ENCODE data around the gene USP8.
"Not testable (repeated sequence)": the region's sequence is repeated elsewhere in the genome, so short reads cannot be mapped to it uniquely, and the experiment has no call there.

The USP8 gene

DNA sequence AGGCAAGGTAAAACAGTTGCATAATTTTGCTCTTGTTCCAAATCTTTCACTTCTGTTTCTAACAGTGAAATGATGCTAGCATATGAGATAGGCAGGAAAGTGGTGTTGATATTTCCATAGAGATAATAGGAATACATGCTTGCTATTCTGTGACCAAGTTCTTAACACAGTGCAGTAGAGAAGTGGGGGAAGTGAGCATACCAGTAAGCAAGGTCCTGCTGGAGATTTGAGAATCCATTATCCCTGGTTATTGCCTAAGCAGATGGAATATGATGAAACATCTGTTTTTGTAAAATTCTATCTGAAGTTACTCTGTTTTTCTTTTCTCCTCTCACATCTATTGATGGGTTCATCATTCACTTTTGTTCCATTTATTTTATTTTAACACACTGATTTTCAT lies 28.7 kb downstream of the USP8 start:
- DNase-seq = no peak

DNA sequence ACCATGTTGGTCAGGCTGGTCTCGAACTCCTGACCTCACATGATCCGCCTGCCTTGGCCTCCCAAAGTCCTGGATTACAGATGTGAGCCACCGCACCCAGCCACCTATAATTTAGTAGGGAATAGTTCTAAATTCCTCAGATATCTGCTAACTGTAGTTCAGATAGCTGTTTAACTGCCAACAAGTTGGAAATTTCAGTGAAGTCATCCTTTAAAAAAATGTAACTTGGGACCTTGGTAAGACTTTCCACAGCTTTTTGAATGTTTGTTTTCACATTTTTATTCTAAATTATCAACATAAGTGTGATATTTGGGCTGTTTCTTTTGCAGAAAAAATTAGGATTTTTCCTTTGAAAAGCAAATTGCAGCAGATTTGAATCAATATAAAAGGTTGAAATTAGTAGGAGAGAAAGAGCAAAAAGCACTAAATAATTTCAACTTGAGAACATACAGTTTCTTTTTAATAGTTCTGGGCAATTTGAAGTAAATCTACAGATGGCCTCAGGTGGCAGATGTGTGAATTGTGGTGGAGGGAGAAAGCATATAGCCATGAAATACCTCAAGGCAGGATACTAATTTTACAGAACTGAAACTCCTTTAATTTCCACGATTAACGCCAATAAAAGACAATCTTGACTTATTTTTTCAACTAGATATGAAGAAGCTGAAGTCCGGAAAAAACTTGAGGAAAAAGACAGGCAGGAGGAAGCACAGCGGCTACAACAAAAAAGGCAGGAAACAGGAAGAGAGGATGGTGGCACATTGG lies 34.3 kb downstream of the USP8 start:
- no peak for DNase-seq

GRCh38 chr15:50463423-50464358 lies 39.5 kb downstream of the USP8 start:
- DNase-seq = no peak

DNA sequence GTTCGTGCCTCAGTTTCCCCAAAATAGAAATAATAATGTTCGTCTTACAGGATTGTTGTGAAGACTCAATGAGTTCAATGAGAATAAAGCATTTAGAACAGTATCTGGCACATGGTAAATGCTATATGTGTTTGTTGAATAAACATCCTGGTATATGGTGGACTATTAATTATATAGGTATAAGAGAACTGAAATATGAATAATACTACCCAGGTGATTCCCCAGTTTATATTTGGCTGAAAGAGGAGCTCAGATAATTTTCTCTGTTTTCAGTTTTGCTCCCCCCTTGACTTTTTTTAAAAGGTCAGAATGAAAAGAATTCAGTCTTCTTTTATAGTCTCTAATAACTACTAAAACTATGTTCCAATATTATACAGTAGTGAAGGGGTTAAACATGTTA lies 46.9 kb downstream of the USP8 start:
- no peak for DNase-seq

DNA sequence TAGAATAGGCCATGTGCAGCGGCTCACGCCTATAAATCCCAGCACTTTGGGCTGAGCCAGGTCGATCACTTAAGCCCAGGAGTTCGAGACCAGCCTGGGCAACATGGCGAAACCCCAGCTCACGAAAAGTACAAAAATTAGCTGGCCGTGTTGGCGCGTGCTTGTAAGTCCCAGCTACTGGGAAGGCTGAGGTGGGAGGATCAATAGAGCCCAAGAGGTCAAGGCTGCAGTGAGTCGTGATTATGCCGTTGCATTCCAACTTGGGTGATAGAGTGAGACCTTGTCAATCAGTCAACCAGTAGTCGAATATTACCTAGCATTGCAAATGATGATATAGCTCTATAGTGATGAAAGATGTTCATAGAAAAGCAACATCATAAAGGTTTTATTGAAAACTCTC lies 51.9 kb downstream of the USP8 start:
- no peak for DNase-seq

GRCh38 chr15:50484781-50485180 lies 60.6 kb downstream of the USP8 start:
- DNase-seq = no peak

DNA sequence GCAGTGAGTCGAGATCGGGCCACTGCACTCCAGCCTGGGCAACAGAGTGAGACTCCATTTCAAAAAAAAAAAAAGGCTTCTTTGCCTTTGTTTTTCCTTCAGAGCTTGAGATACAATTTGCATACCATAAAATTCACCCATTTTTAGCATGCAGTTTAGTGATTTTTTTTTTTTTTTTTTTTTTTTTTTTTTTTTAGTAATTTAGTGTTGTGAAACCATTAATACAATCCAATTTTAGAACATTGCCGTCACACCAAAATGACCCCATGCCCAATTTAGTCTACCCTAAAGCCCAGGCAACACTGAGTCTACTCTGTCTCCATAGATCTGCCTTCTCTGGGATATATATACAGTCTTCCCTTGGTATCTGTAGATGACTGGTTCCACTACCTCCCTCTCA lies 61.2 kb downstream of the USP8 start:
- DNase-seq = no peak

DNA sequence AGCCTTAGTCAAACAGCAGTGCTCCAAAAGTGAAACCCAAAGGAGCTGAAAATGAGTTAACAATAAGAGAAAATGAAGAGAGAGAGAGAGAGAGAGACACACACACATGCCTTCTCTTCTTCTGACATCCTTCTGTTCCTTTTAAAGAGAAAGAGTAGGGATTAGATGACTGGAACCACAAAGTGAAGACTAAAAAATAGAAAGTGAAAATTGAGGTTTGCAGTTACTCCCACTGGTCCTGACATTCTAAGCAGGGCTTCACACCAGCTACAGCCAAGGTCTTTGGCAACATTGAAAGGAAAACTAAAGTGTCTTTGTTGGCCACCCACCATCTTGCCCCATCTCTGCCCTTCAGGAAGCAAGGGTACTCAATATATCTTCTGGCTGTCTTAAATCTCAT lies 63.1 kb downstream of the USP8 start:
- no peak for DNase-seq

- no peak for DNase-seq
Measured at GRCh38 chr15:50493625-50494024, 69.4 kb downstream of the USP8 start.

DNA sequence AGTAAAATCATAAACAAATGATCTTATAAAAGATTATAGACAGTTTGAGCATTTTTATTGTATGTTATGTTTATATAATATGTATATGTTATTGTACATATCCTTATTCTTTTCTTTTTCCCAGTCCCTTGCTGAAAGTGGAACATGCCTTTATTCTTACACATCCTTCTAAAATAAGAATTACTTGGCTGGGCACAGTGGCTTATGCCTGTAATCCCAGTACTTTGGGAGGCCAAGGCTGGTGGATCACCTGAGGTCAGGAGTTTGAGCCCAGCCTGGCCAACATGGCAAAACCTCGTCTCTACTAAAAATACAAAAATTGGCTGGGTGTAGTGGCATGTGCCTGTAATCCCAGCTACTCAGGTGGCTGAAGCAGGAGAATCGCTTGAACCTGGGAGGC lies 70.3 kb downstream of the USP8 start:
- DNase-seq = not testable (repeated sequence)

- DNase-seq = no peak
Measured at GRCh38 chr15:50496692-50497091, 72.5 kb downstream of the USP8 start.

- no peak for DNase-seq
Measured at GRCh38 chr15:50500352-50500751, 76.1 kb downstream of the USP8 start.

GRCh38 chr15:50501815-50502214 lies 77.6 kb downstream of the USP8 start:
- DNase-seq = no peak

GRCh38 chr15:50503144-50503543 lies 78.9 kb downstream of the USP8 start:
- no peak for DNase-seq

DNA sequence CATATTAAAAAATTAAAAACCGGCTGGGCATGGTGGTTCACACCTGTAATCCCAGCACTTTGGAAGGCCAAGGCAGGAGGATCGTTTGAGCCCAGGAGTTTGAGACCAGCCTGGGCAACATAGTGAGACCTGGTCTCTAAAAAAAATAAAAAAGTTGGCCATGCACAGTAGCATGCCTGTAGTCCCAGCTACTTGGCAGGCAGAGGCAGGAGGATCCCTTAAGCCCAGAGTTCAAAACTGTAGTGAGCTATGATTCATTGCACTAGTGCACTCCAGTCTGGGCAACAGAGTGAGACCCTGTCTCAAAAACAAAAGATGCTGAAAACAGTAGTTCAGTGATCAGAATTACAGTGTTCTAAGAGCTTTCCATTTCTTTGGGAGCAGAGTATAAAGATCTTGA lies 81.5 kb downstream of the USP8 start:
- DNase-seq = not testable (repeated sequence)

- DNase-seq = no peak
Measured at GRCh38 chr15:50506121-50506520, 81.9 kb downstream of the USP8 start.

DNA sequence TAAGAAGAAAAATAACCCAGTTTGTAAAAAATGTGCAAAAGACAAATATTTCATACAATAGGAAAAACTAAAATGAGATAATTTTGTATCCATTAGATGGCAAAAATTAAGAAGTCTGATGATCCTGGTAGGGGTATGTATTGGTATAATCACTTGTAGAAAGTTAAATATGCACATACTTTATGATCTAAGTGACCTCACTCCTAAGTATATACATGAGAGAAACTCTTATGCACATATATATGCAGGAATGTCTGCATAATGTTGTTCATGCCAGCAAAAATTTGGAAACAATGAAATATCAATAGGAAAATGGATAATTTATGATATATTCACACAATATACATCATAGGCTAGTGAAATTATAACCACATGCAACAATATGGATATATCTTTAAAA lies 88.8 kb downstream of the USP8 start:
- no peak for DNase-seq

GRCh38 chr15:50519740-50520425 lies 95.7 kb downstream of the USP8 start:
- DNase-seq = no peak

DNA sequence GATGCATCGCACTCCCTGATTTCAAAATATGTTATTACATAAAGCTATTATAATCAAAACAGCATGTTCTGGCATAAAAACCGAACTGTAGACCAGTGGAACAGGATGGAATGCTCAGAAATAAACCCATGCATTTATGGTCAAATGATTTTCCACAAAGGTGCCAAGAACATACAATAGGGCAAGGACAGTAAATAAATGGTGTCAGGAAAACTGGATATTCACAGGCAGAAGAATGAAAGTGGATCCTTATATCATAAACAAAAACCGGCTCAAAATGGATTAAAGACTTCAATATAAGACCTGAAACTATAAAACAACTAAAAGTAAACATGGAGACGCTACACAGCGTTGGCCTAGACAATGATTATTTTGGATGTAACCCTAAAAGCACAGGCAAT lies 99.6 kb downstream of the USP8 start:
- no peak for DNase-seq

GRCh38 chr15:50531163-50531562 lies 107.0 kb downstream of the USP8 start:
- no peak for DNase-seq

DNA sequence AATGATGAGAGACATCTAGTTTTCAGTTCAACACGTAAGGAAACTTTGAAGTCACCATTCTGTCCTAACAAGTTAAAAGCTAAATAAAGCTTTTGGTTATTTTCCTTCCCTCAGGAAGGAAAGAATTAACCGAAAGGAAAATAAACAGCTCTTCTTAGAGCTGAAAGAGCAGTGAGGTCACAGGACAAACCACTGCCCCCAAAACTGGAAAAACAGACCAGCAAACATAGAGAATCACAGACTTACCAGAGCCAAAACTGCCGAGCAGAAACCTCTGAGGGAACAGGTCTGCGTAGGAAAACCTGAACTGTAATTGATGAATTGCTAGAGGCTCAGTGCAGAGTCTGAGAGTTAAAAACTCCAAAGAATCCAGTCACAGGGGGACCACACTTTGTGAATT lies 107.6 kb downstream of the USP8 start:
- peak; percentile 33 for DNase-seq

DNA sequence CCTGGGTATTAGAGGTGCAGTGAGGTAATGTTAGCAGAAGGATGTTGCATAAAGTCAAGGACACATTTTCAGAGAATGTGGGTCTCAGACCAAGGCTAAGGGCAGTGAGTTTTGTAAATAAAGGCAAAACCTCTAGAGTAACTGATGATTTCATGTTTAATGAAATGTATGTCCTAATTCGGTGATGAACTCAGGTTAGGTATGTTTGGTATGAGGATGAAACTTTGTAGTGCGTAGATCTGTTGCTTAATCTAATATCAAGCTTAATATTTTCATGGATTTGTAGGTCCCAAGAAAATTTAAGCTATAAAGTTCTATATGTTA lies 118.6 kb downstream of the USP8 start:
- no peak for DNase-seq

DNA sequence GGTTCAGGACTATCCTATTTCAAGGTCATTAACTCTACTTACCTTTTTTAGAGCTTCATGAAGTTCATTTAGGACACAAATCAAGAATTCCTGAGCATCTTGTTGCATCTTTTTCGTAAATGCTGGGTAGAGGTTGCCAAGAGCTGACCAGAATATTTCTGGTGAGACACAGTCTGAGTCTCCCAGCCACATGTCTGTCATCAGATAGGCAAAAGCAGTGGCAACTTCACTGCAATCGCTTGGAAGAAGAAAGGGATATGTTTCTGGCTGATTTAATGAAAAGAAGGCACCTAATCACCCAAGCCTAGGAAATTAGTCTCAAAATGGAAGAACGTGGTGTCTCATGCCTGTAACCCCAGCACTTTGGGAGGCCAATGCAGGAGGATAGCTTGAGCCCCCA lies 119.4 kb downstream of the USP8 start:
- no peak for DNase-seq

DNA sequence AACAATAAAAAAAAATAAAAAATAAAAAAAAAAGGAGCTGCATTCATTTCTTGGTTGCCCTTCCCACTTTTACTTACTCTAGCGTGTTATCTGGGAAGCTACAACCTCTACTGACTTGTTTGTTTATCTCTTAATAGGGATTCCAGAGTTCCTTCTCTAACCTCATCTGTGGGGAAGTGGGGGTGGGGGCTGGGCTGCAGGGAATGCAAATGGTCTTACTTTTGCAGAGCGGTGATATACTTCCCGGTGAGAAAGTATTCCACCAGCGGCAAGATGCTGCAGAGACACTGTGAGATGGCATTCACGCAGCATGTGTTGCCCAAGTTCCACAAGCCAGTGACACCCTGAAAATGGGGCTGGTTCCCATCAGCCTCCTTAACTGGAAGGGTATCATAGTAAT lies 120.2 kb downstream of the USP8 start:
- DNase-seq = no peak
